Ectodermal cell (in vitro differentiated cells): ENCODE results near the gene SLC16A13.
A peak's percentile ranks its signal among the peaks of the same experiment; 100 is the strongest.
"Not testable (repeated sequence)": the region's sequence is repeated elsewhere in the genome, so short reads cannot be mapped to it uniquely, and the experiment has no call there.

Source experiments
- H3K27ac ChIP-seq: 2 replicates; pipeline ENCODE4 v1.7.0; 2013; ENCODE audit warnings: mild to moderate bottlenecking, low read depth, low read length; ENCODE audit not compliant: insufficient read depth, poor library complexity, severe bottlenecking
- H3K27me3 ChIP-seq: 2 replicates; pipeline ENCODE4 v1.7.0; 2013; ENCODE audit warnings: mild to moderate bottlenecking, low read length; ENCODE audit not compliant: insufficient read depth, control insufficient read depth, poor library complexity, severe bottlenecking
- H3K36me3 ChIP-seq: one replicate; pipeline ENCODE4 v1.7.0; 2013; ENCODE audit warnings: low read length; ENCODE audit not compliant: control insufficient read depth, insufficient read depth
- H3K4me1 ChIP-seq: one replicate; pipeline ENCODE4 v1.7.0; 2013; ENCODE audit warnings: low read length; ENCODE audit not compliant: control insufficient read depth, insufficient read depth
- H3K4me3 ChIP-seq: 2 replicates; pipeline ENCODE4 v1.7.0; 2013; ENCODE audit warnings: low read depth, low read length, control low read depth; ENCODE audit not compliant: insufficient read depth
- H3K9me3 ChIP-seq: 2 replicates; pipeline ENCODE4 v1.7.0; 2013; ENCODE audit warnings: mild to moderate bottlenecking, low read length, moderate library complexity; ENCODE audit not compliant: control insufficient read depth
- WGBS, 2 experiments: methylation state at CpG; one replicate each; pipeline ENCODE4 v1.1.7; 2013; ENCODE audit warnings: missing lambda C conversion rate in 2 of 2; 5-methylcytosine and 5-hydroxymethylcytosine counted together

SLC16A13 gene

DNA sequence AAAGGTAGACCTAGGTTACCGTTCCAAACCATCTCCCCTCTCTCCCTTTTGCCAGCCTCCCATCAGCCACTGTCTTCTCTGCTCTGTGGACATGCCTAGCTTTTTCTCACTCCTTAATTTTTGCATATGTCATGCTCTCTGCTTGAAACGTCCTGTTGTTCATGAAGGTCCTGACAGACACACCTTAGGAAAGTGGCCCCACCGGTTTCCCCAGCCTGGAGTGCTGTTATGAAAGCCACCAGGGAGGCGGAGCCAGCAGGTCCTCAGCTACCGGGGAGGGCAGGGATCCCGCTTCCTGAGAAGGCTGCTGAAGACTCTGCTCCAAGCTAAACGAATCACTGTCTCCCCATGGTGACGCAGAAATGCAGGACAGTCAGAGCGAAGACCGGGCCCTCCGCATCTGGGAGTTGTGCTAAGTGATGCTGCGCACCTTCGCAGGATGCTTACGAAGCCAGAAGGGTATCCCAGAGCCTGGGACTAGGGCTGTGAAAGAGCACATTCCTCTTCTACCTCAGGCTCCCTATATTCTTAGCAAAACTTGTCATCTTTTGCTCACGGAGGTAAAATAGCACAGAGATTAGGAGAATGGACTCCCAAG, 10.4 kb downstream of the SLC16A13 start:
- Histone ChIP-seq H3K27me3 (peaks cover 59% of the 10 kb centered on the region), H3K9me3 (no peaks in the 10 kb centered on the region), H3K4me1 (peaks cover 31% of the 10 kb centered on the region), H3K27ac (no peak overlapping the region), H3K4me3 (peak overlapping the region; percentile 37), H3K36me3 (no peaks in the 10 kb centered on the region)
- 5 to 6% methylated on average over 15 of the region's 15 CpGs for WGBS, 2 experiments

GRCh38 chr17:7046725-7047397, 11.0 kb downstream of the SLC16A13 start:
- H3K4me3 ChIP-seq: peak overlapping the region; percentile 37

DNA sequence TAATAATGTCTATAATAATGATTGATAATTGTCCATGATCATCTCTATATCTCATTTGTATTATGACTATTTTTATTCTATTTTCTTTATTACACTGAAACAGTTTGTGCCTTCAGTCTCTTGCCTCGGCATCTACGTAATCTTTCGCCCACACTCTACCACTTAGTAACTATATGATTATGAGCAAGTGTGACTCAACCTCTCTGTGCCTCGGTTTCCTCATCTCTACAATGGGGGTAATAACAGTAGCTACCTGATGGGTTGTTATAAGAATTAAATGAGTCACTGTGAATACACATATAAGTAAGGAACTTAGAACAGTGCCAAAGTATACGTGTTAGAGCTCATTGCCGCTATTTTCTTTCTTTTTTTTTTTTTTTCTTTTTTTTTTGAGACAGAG, 11.8 kb downstream of the SLC16A13 start:
- 94 to 96% methylated on average over 6 of the region's 6 CpGs for WGBS, 2 experiments
- H3K27ac ChIP-seq: no peak overlapping the region
- no peak overlapping the region for H3K4me3 ChIP-seq
- no peaks in the 10 kb centered on the region for H3K9me3 ChIP-seq
- H3K27me3 ChIP-seq: peaks cover 45% of the 10 kb centered on the region
- H3K4me1 ChIP-seq: peaks cover 19% of the 10 kb centered on the region
- no peaks in the 10 kb centered on the region for H3K36me3 ChIP-seq

More at GRCh38 chr17:7046725-7047397, 11.0 kb downstream of the SLC16A13 start:
- Histone ChIP-seq H3K27me3 (peaks cover 52% of the 10 kb centered on the region), H3K4me1 (peaks cover 26% of the 10 kb centered on the region)
- not testable (repeated sequence) for H3K27ac ChIP-seq, H3K9me3 ChIP-seq, H3K36me3 ChIP-seq
- WGBS, 2 experiments: 19% methylated on average over 26 of the region's 26 CpGs

DNA sequence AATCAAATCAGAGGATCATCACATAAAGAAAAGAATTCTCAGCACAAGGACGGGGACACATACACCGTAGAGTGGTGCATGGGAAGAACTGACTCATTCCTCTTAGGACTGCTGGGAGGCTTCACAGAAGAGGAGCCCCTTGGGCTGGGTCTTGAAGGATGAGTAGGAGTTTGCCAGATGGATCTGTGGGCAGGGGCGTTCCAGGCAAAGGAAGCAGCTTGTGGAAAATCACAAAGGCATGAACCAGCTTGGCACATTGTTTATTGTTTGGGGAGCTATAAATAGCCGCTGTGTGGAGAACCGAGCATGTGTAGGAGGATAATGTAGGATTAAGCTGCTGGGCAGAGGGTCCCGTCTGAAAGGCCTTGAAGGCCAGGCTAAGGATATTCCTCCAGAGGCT, 13.2 kb downstream of the SLC16A13 start:
- H3K27ac ChIP-seq: no peak overlapping the region
- no peaks in the 10 kb centered on the region for H3K9me3 ChIP-seq
- H3K36me3 ChIP-seq: no peaks in the 10 kb centered on the region
- H3K27me3 ChIP-seq: peaks cover 34% of the 10 kb centered on the region
- WGBS, 2 experiments: 82 to 86% methylated on average over 6 of the region's 6 CpGs
- H3K4me3 ChIP-seq: no peak overlapping the region
- H3K4me1 ChIP-seq: peaks cover 8% of the 10 kb centered on the region

- 90% methylated on average over 9 of the region's 9 CpGs for WGBS, 2 experiments
- not testable (repeated sequence) for H3K4me3 ChIP-seq, H3K27ac ChIP-seq, H3K36me3 ChIP-seq, H3K9me3 ChIP-seq, H3K4me1 ChIP-seq
- H3K27me3 ChIP-seq: peaks cover 18% of the 10 kb centered on the region
Measured at GRCh38 chr17:7050583-7050982, 14.8 kb downstream of the SLC16A13 start.

GRCh38 chr17:7056386-7056785, 20.6 kb downstream of the SLC16A13 start:
- Histone ChIP-seq H3K4me1 (no peaks in the 10 kb centered on the region), H3K9me3 (no peaks in the 10 kb centered on the region), H3K27me3 (peaks cover 3% of the 10 kb centered on the region), H3K36me3 (no peaks in the 10 kb centered on the region), H3K4me3 (no peak overlapping the region), H3K27ac (no peak overlapping the region)
- 95% methylated on average over 4 of the region's 4 CpGs for WGBS, 2 experiments

DNA sequence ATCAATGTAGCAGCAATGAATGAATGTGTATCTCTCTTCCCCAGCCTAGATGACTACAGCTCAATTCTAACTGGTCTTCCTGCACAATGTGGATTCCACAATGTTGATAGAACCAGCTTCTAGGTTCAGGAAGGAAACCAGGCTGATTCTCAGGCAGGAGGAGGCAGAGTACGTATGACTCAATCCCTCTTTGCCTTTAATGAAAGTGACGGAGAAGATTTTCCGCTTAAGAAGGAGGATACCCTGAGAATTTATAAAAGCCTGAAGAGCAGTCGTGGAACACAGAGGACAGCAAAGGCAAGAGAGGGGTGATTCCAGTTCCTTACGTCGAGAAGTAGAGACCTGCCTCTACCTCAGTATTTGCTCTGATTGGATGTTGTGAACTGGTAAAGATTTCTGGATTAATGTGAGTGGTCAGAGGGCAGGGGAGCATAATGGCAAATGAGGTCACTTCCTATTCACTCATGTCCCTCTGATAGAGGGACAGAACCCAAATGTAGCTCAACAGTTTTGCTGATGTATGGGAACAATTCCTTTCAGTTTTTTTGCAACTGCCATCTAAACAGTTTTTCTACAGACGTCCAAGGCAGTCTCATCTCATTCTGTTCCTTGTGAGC, 23.1 kb downstream of the SLC16A13 start:
- H3K36me3 ChIP-seq: no peaks in the 10 kb centered on the region
- no peak overlapping the region for H3K4me3 ChIP-seq
- no peaks in the 10 kb centered on the region for H3K27me3 ChIP-seq
- H3K4me1 ChIP-seq: peaks cover 10% of the 10 kb centered on the region
- no peaks in the 10 kb centered on the region for H3K9me3 ChIP-seq
- H3K27ac ChIP-seq: no peak overlapping the region
- WGBS, 2 experiments: 92% methylated on average over 7 of the region's 7 CpGs

DNA sequence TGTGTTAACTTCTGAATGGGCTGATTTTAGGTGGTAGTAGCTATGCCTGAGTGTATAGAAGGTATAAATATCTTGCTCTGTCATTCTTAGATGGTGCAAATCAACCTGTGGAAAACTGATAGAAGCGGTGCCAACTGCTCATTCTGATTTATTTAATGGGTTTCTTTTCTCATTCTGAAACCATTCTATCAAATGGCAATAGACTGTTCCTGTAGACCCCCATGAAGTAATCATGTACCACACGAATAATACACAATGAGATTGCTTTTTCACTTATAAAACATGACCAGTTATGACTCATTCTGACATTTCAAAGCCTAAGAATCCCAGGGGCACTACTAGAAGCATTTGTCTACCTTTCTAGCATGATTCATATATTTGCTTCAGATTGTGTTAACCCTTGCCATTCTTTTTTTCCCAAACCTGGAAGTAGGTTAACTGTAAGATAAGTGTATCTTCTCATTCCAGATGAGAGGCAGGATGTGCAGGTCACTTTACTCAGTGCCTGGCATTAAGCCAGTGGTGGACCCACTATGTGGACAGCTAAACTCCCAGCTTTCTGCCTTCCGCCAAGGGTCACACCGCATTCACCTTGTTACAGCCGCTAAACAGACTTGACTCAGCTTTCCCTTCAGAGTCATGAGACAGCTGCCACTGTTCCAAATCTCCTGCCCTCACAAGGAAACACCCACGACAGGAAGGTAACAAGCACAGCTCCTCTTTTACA, 24.5 kb downstream of the SLC16A13 start:
- Histone ChIP-seq H3K36me3 (no peaks in the 10 kb centered on the region), H3K9me3 (no peaks in the 10 kb centered on the region), H3K27me3 (no peaks in the 10 kb centered on the region), H3K27ac (no peak overlapping the region), H3K4me1 (peaks cover 14% of the 10 kb centered on the region), H3K4me3 (no peak overlapping the region)
- WGBS, 2 experiments: 85 to 86% methylated on average over 5 of the region's 6 CpGs

DNA sequence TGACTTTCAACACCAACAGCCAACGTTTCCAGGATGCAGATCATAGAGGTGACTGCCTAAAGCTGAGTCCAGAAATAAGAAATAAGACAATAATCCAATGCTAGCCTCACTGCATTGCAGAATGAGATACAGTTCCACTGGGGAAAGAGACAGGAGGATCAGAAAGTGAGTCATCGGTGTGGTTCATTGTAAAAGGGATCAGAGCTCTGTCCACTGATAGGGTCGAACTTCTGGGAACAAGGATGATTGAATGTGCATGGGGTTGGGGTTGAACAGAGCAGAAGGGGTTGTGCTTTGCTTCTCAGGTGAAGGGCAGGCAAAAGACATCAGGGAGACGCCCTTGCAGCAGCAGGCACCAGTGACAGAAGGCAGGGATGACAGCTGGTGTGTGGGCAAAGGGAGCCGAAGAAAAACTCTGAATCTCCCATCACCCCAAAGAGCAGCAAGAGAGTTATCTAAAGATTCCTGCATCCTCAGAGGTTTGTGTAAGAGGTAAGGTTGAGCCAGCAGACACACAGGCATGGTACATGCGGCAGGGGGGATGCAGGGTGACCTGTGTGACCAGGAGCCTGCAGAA, 27.8 kb downstream of the SLC16A13 start:
- Histone ChIP-seq H3K4me1 (peaks cover 14% of the 10 kb centered on the region), H3K4me3 (no peak overlapping the region), H3K27ac (peak overlapping the region; percentile 82), H3K27me3 (no peaks in the 10 kb centered on the region), H3K9me3 (no peaks in the 10 kb centered on the region), H3K36me3 (no peaks in the 10 kb centered on the region)
- 79 to 82% methylated on average over 6 of the region's 6 CpGs for WGBS, 2 experiments

- H3K9me3 ChIP-seq: no peaks in the 10 kb centered on the region
- no peaks in the 10 kb centered on the region for H3K27me3 ChIP-seq
- no peaks in the 10 kb centered on the region for H3K36me3 ChIP-seq
- WGBS, 2 experiments: 76 to 89% methylated on average over 4 of the region's 4 CpGs
- no peak overlapping the region for H3K4me3 ChIP-seq
- H3K27ac ChIP-seq: peak overlapping the region; percentile 82
- peaks cover 14% of the 10 kb centered on the region for H3K4me1 ChIP-seq
Measured at GRCh38 chr17:7064261-7064660, 28.4 kb downstream of the SLC16A13 start.
